ENCODE data around the gene PDE2A.

PDE2A gene

GRCh38 chr11:72587696-72588095, 86.5 kb downstream of the PDE2A start:
- TF ChIP-seq, protein P1, sequence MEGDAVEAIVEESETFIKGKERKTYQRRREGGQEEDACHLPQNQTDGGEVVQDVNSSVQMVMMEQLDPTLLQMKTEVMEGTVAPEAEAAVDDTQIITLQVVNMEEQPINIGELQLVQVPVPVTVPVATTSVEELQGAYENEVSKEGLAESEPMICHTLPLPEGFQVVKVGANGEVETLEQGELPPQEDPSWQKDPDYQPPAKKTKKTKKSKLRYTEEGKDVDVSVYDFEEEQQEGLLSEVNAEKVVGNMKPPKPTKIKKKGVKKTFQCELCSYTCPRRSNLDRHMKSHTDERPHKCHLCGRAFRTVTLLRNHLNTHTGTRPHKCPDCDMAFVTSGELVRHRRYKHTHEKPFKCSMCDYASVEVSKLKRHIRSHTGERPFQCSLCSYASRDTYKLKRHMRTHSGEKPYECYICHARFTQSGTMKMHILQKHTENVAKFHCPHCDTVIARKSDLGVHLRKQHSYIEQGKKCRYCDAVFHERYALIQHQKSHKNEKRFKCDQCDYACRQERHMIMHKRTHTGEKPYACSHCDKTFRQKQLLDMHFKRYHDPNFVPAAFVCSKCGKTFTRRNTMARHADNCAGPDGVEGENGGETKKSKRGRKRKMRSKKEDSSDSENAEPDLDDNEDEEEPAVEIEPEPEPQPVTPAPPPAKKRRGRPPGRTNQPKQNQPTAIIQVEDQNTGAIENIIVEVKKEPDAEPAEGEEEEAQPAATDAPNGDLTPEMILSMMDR (conservative IDR thresholded peaks at IDR 0.05; ENCODE audit: low read depth), result no peak
- ChIA-PET CTCF (interaction anchor here (0.6 to 1.6 kb wide), 10 partner anchors 14 to 697 kb away, joined by 3 to 6 read pairs (median 4); no protein-coding TSS in a partner anchor), POLR2A (ENCODE audit: low non-redundant PET) (no interaction called here)
- no peak overlapping the region for H3K27ac ChIP-seq
- DNase-seq (ENCODE audit: low spot score), result no peak

GRCh38 chr11:72586321-72587090, 87.7 kb downstream of the PDE2A start:
- ChIA-PET POLR2A (ENCODE audit: low non-redundant PET) (no interaction called here), CTCF (interaction anchor here (0.6 to 1.9 kb wide), 11 partner anchors 9 to 677 kb away, joined by 3 to 10 read pairs (median 3); no protein-coding TSS in a partner anchor)
- DNase-seq (ENCODE audit: low spot score), result no peak
- H3K27ac ChIP-seq, result no peak overlapping the region
- TF ChIP-seq, protein P1 (conservative IDR thresholded peaks at IDR 0.05; ENCODE audit: low read depth), result no peak

GRCh38 chr11:72585762-72586311, 88.4 kb downstream of the PDE2A start:
- CTCF ChIA-PET, result interaction anchor here (0.6 to 1.9 kb wide), 14 partner anchors 9 to 838 kb away, joined by 3 to 10 read pairs (median 4); no protein-coding TSS in a partner anchor
- TF ChIP-seq, protein P1 (conservative IDR thresholded peaks at IDR 0.05; ENCODE audit: low read depth), result peak; percentile 96
- H3K27ac ChIP-seq, result no peak overlapping the region
- DNase-seq (ENCODE audit: low spot score), result peak; percentile 70
- POLR2A ChIA-PET (ENCODE audit: low non-redundant PET), result no interaction called here

GRCh38 chr11:72584939-72585597, 89.2 kb downstream of the PDE2A start:
- H3K27ac ChIP-seq, result no peak overlapping the region
- POLR2A ChIA-PET (ENCODE audit: low non-redundant PET), result no interaction called here
- DNase-seq (ENCODE audit: low spot score), result no peak
- TF ChIP-seq, protein P1 (conservative IDR thresholded peaks at IDR 0.05; ENCODE audit: low read depth), result no peak
- CTCF ChIA-PET, result interaction anchor here (0.6 to 1.9 kb wide), 8 partner anchors 14 to 839 kb away, joined by 3 to 10 read pairs (median 4); no protein-coding TSS in a partner anchor

- POLR2A ChIA-PET (ENCODE audit: low non-redundant PET), result no interaction called here
- CTCF ChIA-PET, result no interaction called here
- TF ChIP-seq, protein P1 (conservative IDR thresholded peaks at IDR 0.05; ENCODE audit: low read depth), result no peak
- no peak overlapping the region for H3K27ac ChIP-seq
- no peak for DNase-seq (ENCODE audit: low spot score)
These were observed 89.8 kb downstream of the PDE2A start for GRCh38 chr11:72584293-72584938.
